HEK293T (cell line): ENCODE results near the gene ST6GALNAC4.

Source experiments
- CTCF ChIA-PET: fragments of 350-600 bp; formaldehyde crosslinking; extraction: SDS; loops from one replicate; lab custom pipeline; 2021; ENCODE audit warnings: antibody characterized with exemption, inconsistent platforms; lab: Yijun Ruan, JAX
- POLR2A ChIA-PET: fragments of 350-600 bp; formaldehyde crosslinking; extraction: SDS; loops from one replicate; lab custom pipeline; 2020; ENCODE audit warnings: antibody characterized with exemption, inconsistent platforms; lab: Yijun Ruan, JAX
- DNase-seq: peaks from one replicate; pipeline ENCODE4 v3.0.0; 2012; ENCODE audit warnings: mixed read lengths; ENCODE audit errors: extremely low spot score
- ARNT ChIP-seq: fragments of 450-650 bp; IDR thresholded peaks from 2 replicates; pipeline ENCODE4 v1.6.1; 2017; ENCODE audit warnings: mild to moderate bottlenecking
- BHLHE40 ChIP-seq: fragments of 450-650 bp; IDR thresholded peaks from 2 replicates; pipeline ENCODE4 v1.6.1; 2016; ENCODE audit warnings: mild to moderate bottlenecking, moderate library complexity, borderline replicate concordance
- CTBP1 ChIP-seq: fragments of 450-650 bp; IDR thresholded peaks from 2 replicates; pipeline ENCODE4 v1.6.1; 2016; ENCODE audit warnings: borderline replicate concordance
- ELF4 ChIP-seq: fragments of 450-650 bp; IDR thresholded peaks from 2 replicates; pipeline ENCODE4 v1.6.1; 2017; ENCODE audit warnings: antibody characterized with exemption
- FOXA1 ChIP-seq: fragments of 450-650 bp; IDR thresholded peaks from 2 replicates; pipeline ENCODE4 v1.6.1; 2016; ENCODE audit warnings: mild to moderate bottlenecking
- FOXK2 ChIP-seq: fragments of 450-650 bp; IDR thresholded peaks from 2 replicates; pipeline ENCODE4 v1.6.1; 2016; ENCODE audit warnings: mild to moderate bottlenecking
- FOXM1 ChIP-seq: fragments of 450-650 bp; IDR thresholded peaks from 2 replicates; pipeline ENCODE4 v1.6.1; 2017; ENCODE audit warnings: mild to moderate bottlenecking, borderline replicate concordance
- HDGF ChIP-seq: fragments of 450-650 bp; IDR thresholded peaks from 2 replicates; pipeline ENCODE4 v1.6.1; 2017; ENCODE audit warnings: antibody characterized with exemption, borderline replicate concordance
- L3MBTL2 ChIP-seq: fragments of 450-650 bp; conservative IDR thresholded peaks from 2 replicates; pipeline ENCODE4 v1.6.1; 2016; ENCODE audit warnings: mild to moderate bottlenecking
- LEF1 ChIP-seq: fragments of 450-650 bp; IDR thresholded peaks from 2 replicates; pipeline ENCODE4 v1.6.1; 2017; ENCODE audit warnings: mild to moderate bottlenecking, borderline replicate concordance
- NFRKB ChIP-seq: fragments of 450-650 bp; IDR thresholded peaks from 2 replicates; pipeline ENCODE4 v1.6.1; 2016; ENCODE audit warnings: mild to moderate bottlenecking, moderate library complexity
- SP1 ChIP-seq: fragments of 450-650 bp; IDR thresholded peaks from 2 replicates; pipeline ENCODE4 v1.6.1; 2017
- SUZ12 ChIP-seq: fragments of 450-650 bp; IDR thresholded peaks from 2 replicates; pipeline ENCODE4 v1.6.1; 2016; ENCODE audit warnings: mild to moderate bottlenecking
- TARDBP ChIP-seq: fragments of 450-650 bp; IDR thresholded peaks from 2 replicates; pipeline ENCODE4 v1.6.1; 2016
- ZNF384 ChIP-seq: fragments of 450-650 bp; IDR thresholded peaks from 2 replicates; pipeline ENCODE4 v1.6.1; 2016
- TF ChIP-seq, protein P1 (sequence below): fragments of 450-650 bp; IDR thresholded peaks from 2 replicates; pipeline ENCODE4 v1.6.1; 2016

The ST6GALNAC4 gene

GRCh38 chr9:127934986-127935385 is 18.1 kb upstream of the ST6GALNAC4 start:
- POLR2A ChIA-PET: no interaction called here
- no peak for TF ChIP-seq TARDBP
- TF ChIP-seq ELF4: no peak
- no peak for DNase-seq
- CTCF ChIA-PET: interaction anchor here (1.2 kb wide), 1 partner anchor 9 kb away, joined by 3 read pairs; no protein-coding TSS in a partner anchor

- no peak for TF ChIP-seq FOXK2
- TF ChIP-seq TARDBP: no peak
- ChIA-PET POLR2A (no interaction called here), CTCF (interaction anchor here (1.2 kb wide), 1 partner anchor 10 kb away, joined by 3 read pairs; no protein-coding TSS in a partner anchor)
- DNase-seq: no peak
Measured at GRCh38 chr9:127934248-127934647, 17.4 kb upstream of the ST6GALNAC4 start.

DNA sequence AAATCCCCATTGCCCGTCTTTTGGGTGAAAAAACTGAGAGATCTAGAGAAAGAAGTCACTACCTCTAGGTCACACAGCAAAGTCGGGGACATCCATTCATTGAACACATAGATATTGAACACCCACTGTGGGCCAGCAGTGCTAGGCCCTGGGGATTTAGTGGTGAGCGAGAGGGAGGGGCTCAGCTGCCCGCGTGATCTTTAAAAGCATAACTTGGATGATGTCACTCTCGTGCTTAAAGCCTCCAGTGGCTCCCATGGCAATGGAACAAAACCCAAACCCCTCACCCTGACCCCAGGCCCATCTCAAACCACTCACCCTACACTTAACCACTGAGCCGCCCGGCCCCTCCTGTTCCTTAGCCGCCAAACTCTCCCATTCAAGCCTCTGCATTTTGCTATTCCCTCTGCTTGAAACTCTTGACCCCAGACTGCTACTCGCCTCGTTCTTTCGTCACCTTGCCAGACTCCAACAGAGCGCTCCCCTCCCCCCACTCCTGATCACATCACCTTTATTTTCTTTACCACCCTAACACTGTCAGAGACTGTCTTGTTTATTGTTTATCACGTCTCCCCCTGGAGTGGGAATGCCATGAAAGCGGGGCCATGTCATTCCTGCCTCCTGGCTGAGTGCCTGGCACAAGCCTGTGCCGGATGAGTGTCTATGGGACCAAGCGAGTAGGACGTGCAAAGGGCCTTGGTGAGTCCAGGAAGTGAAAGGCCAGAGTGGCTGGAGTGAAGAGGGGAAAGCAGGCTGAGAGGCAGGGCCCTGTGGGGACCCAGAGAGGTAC is 14.4 kb upstream of the ST6GALNAC4 start:
- ChIA-PET CTCF (interaction anchor here (0.6 kb wide), 1 partner anchor 209 kb away, joined by 4 read pairs; no protein-coding TSS in a partner anchor), POLR2A (interaction anchor here (1.2 kb wide), 2 partner anchors 41 to 136 kb away, joined by 3 read pairs; partner anchors contain the start of genes NAIF1 and SLC25A25)
- peak; percentile 34 for DNase-seq
- TF ChIP-seq FOXK2 (no peak), FOXM1 (no peak), TARDBP (no peak), SP1 (no peak), FOXA1 (no peak), ELF4 (no peak), NFRKB (no peak), LEF1 (no peak), BHLHE40 (no peak), L3MBTL2 (no peak), SUZ12 (no peak), CTBP1 (no peak), ZNF384 (no peak), ARNT (no peak), HDGF (no peak)
- TF ChIP-seq, protein P1, sequence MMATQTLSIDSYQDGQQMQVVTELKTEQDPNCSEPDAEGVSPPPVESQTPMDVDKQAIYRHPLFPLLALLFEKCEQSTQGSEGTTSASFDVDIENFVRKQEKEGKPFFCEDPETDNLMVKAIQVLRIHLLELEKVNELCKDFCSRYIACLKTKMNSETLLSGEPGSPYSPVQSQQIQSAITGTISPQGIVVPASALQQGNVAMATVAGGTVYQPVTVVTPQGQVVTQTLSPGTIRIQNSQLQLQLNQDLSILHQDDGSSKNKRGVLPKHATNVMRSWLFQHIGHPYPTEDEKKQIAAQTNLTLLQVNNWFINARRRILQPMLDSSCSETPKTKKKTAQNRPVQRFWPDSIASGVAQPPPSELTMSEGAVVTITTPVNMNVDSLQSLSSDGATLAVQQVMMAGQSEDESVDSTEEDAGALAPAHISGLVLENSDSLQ: no peak

- ChIA-PET POLR2A (interaction anchor here (1.1 to 1.2 kb wide), 3 partner anchors 12 to 137 kb away, joined by 3 to 4 read pairs (median 3); partner anchors contain the start of genes NAIF1 and SLC25A25), CTCF (interaction anchor here (0.6 to 1.5 kb wide), 4 partner anchors 9 to 210 kb away, joined by 3 to 8 read pairs (median 6); no protein-coding TSS in a partner anchor)
- peak; percentile 87 for DNase-seq
- TF ChIP-seq L3MBTL2: peak; percentile 62; the same call in 1 of the 2 replicates
- no peak for TF ChIP-seq ELF4
Measured at GRCh38 chr9:127930231-127931091, 13.6 kb upstream of the ST6GALNAC4 start, which contains the start of gene PIP5KL1. Gene PIP5KL1, minus strand, starts transcription at chr9:127930777. Its CDS starts 25 bp downstream, at chr9:127930752.

- CTCF ChIA-PET: interaction anchor here (0.6 to 1.5 kb wide), 4 partner anchors 8 to 195 kb away, joined by 3 to 8 read pairs (median 6); partner anchors contain the start of gene TOR2A
- TF ChIP-seq HDGF (no peak), SP1 (no peak), ARNT (no peak), SUZ12 (no peak), FOXK2 (no peak), ZNF384 (no peak), LEF1 (no peak), BHLHE40 (no peak), FOXM1 (no peak), TARDBP (no peak), ELF4 (no peak), NFRKB (no peak), FOXA1 (no peak), L3MBTL2 (no peak)
- POLR2A ChIA-PET: interaction anchor here (1.1 kb wide), 1 partner anchor 13 kb away, joined by 4 read pairs; no protein-coding TSS in a partner anchor
- DNase-seq: no peak
Measured at GRCh38 chr9:127929625-127929979, 12.8 kb upstream of the ST6GALNAC4 start.

DNA sequence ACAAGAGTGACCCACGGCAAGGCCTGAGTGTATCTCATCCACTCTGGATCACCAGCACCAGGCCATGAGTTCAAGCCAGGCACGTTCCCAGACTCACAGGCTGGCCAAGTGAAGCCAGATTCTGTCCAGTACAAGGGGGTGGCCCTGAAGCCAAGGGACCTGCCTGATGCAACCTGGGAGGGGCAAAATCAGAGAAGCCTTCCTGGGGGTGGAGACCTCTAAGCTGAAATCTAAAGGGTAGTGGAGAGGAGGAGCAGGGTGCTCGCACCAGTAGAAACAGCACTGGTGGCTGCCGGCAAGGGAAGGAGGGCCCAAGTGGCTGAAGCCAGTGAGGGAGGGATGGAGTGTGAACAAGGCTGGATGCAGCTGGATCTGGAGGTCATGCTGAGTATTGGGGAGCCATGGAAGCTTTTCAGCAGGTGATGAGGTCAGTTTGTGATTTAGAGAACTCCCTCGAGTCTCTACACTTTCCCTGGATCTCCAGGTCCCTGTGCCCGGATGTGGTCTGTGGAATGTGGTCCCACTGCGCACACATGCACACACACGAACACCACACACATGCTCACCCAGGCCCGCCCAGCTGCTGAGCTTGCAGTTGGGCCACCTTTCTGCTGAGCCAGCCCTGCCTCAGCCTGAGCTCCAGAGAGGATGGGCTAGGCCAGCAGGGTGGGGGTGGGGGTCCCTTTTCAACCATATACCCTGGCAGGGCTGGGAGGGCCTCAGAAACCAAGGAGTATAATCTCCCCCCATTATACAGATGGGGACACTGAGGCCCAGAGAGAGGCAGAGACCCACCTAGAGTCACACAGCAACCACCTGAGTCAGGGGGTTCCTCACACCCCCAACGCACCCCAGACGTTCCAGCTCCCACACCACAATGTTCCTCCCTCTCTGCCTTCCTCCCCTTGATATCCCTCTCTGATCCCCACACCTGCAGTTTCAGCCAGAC is 12.1 kb upstream of the ST6GALNAC4 start:
- ChIA-PET POLR2A (no interaction called here), CTCF (interaction anchor here (0.7 to 1.5 kb wide), 3 partner anchors 8 to 194 kb away, joined by 3 to 8 read pairs (median 3); partner anchors contain the start of gene TOR2A)
- TF ChIP-seq FOXA1: no peak
- TF ChIP-seq ELF4: no peak
- no peak for TF ChIP-seq ARNT
- TF ChIP-seq FOXM1: no peak
- TF ChIP-seq CTBP1: no peak
- no peak for TF ChIP-seq TARDBP
- TF ChIP-seq SP1: no peak
- TF ChIP-seq BHLHE40: no peak
- TF ChIP-seq NFRKB: no peak
- TF ChIP-seq, protein P1: no peak
- no peak for TF ChIP-seq HDGF
- TF ChIP-seq L3MBTL2: no peak
- TF ChIP-seq FOXK2: no peak
- DNase-seq: no peak
